Uterus (tissue), 2 donors: Measurements from ENCODE around the gene GSPT2.

ENCODE experiments used
- POLR2A ChIP-seq, 2 donors: fragments of 450-650 bp; IDR thresholded peaks; one replicate each; pipeline ENCODE4 v1.6.1; 2016; ENCODE audit warnings: antibody characterized with exemption in 2 of 2, mild to moderate bottlenecking in 1 of 2, moderate library complexity in 1 of 2
- TF ChIP-seq, protein P1 (sequence below), 4 experiments: fragments of 200-600 bp in 2 of 4; fragments of 450-650 bp in 2 of 4; sonication (generic) in 2 of 4; IDR thresholded peaks; one replicate each; pipeline ENCODE4 v1.5.1; 2016 to 2019; ENCODE audit warnings: antibody characterized with exemption in 4 of 4, mild to moderate bottlenecking in 2 of 4, moderate library complexity in 1 of 4

DNA sequence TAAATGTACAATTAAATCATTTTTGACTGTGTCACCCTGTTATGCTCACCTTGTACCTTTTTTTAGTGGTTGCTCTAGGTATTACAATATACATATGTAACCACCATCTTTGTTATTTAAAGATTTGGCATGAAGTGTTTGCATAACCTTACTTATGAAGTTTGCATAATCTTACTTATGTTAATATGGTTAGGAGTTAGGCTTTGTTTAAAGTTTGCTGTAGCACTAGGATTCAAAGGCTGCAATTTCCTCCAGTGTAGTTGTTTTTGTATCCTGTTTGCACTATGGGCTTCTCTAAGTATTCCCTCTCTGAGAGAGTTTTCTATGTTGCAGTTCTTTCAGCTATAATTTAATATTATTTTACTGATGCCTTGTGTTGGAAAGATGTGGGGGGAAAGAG, 15.0 kb upstream of the GSPT2 start:
- no peak for TF ChIP-seq POLR2A (IDR thresholded peaks at IDR 0.05)
- TF ChIP-seq, protein P1, sequence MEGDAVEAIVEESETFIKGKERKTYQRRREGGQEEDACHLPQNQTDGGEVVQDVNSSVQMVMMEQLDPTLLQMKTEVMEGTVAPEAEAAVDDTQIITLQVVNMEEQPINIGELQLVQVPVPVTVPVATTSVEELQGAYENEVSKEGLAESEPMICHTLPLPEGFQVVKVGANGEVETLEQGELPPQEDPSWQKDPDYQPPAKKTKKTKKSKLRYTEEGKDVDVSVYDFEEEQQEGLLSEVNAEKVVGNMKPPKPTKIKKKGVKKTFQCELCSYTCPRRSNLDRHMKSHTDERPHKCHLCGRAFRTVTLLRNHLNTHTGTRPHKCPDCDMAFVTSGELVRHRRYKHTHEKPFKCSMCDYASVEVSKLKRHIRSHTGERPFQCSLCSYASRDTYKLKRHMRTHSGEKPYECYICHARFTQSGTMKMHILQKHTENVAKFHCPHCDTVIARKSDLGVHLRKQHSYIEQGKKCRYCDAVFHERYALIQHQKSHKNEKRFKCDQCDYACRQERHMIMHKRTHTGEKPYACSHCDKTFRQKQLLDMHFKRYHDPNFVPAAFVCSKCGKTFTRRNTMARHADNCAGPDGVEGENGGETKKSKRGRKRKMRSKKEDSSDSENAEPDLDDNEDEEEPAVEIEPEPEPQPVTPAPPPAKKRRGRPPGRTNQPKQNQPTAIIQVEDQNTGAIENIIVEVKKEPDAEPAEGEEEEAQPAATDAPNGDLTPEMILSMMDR (IDR thresholded peaks at IDR 0.05) = no peak
